Measurements from ENCODE around the gene IRF3. TPM values are rescaled to one million over a fixed set of nuclear protein-coding genes. Genes with fewer than 3 reads are reported as not detected.
"Not testable (repeated sequence)": the region's sequence is repeated elsewhere in the genome, so short reads cannot be mapped to it uniquely, and the experiment has no call there.

IRF3 gene
- polyA plus RNA-seq, 10 donors: 25.2 to 44.4 (median 33.7) TPM

DNA sequence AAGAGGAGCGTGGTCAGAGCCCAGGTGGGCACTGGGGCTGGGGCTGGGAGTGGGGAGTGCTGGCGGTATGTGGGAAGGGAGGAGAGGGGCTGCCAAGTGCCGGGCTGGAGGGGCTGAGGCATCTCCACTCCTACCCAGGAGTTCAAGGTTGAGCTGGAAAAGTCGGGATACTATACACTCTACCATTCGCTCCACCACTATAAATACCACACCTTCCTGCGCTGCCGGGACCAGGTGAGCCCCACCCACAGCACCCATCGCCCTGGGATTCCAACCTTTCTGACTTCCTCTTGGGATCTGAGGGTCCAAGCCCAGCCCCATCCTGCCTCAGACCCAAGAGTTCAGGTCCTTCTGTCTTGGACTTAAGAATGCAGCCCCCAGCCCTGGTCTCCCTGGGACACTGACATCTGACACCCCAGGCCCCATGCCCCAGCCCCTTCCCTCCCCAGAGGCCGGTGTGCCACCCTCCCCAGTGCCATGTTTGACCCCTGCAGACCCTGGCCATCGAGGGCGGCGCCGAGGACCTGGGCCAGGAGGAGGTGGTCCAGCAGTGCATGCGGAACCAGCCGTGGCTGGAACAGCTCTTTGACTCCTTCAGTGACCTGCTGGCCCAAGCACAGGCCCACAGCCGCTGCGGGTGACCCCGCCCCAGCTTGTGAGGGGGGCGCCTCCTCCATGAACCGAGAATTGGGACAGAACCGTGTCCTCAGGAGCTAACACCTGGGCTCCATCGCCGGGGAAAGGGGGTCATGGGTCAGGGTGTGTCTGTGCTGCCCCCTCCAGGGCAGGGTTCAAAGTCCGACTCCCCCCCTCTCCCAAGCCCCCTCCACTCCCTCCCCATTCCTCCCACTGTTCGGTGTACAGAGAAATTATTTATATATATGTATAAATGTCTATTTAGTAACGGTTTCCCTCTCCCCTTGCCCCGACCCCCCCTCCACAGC lies 40.4 kb downstream of the IRF3 start:
- no peak for DNase-seq

DNA sequence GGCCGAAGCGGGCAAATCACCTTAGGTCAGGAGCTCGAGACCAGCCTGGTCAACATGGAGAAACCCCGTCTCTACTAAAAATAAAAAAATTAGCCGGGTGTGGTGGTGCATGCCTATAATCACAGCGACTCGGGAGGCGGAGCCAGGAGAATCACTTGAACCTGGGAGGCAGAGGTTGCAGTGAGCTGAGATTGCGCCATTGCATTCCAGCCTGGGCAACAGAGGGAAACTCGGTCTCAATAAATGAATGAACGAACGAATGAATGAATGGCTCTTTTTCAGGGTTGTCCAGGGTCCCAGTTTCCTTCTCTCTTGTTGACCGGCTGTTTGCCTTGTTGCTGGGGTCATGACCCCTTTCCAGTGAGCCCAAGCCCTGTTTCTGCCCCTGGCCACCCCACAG lies 47.8 kb downstream of the IRF3 start:
- DNase-seq: not testable (repeated sequence)

DNA sequence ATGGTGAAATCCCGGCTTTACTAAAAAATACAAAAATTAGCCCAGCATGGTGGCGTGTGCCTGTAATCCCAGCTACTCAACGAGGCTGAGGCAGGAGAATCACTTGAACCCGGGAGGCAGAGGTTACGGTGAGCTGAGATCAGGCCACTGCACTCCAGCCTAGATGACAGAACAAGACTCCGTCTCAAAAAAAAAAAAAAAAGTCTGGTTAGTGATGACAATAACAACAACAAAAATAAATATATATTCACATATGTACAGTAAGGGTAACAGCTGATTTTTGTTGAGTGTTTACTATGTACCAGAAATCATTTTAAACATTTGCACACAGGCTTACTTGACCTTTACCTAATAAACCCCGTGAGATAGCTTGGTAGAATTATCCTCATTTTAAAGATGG lies 48.7 kb downstream of the IRF3 start:
- DNase-seq: no peak

DNA sequence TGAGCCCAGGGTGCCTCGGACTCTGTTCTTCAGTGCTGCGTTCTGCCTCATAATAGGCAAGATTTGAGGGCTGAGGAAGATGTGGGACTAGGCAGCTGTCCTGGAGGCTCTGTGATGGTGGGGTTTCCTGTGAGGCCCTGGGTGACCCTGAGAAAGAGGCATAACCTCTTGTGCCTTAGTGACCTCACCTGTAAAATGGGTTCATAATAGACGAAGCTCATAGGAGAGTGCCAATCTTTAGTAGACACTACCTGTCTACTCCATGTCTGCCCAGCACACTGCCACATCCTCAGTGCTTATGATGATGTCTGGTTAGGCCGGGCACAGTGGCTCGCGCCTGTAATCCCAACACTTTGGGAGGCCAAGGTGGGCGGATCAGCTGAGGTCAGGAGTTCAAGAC lies 49.1 kb downstream of the IRF3 start:
- DNase-seq: no peak

DNA sequence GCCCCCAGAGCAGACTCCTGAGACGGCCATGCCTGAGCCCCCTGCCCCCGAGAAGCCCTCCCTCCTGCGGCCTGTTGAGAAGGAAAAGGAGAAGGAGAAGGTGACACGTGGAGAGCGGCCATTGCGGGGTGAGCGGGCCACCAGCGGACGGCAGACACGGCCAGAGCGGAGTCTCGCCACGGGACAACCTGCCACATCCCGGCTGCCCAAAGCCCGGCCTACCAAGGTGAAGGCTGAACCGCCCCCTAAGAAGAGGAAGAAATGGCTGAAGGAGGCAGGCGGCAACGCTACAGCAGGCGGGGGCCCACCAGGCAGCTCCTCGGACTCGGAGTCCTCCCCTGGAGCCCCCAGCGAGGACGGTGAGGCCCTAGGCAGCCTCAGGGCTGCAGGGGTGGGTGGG lies 49.8 kb downstream of the IRF3 start:
- no peak for DNase-seq

DNA sequence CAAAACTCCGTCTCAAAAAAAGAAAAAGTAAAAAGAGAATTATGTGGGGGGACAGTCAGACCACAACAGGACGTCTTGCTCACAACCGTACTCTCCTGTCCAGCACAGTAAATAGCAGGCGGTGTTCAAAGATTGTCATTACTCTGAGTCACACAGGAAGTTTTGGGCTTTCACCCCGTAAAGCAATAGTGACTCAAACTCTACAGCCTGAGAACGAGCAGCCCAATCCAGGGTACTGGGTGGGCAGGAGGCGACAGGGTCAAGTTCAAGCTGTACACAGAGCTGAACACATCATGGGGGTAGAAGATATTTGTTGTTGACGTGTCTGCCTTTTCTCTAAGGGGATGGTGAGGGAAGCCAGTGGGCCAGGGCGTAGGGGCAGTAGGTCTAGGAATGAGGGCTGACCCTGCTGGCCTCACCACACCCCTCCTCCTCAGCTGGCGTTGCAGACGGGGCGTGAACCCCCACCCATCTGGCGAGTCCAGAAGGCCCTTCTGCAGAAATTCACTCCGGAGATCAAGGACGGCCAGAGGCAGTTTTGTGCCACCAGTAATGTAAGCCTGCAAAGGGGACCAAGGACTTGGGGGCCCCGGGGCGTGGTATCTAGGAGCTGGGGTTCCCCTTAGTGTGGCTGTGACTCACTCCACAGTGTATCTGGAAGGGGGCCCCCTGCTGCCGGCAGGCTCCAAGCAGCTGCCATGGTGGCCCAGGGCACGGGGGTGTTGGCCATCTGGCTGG lies 51.4 kb downstream of the IRF3 start:
- DNase-seq: no peak

DNA sequence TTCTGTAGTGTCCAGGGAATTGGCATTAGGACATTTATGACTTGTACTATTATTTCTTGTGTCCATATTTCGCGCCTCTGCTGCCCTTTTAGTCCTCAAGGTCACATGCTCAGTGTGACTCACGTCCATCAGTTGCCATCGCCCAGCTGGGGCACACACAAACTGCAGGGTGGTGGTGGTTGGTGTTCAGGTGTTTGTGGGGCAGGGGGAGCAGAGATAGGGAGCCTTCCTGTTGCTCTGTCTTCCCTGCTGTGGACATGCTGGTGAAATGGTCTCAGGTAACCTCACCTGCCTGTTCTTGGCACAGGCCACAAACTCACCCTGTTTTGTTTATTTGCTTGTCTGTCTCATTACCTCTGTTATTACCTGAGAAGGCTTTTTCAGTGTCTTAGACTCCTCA lies 52.3 kb downstream of the IRF3 start:
- DNase-seq: no peak

Other genes with a start within 250 kb of the IRF3 start
- not detected for gene PTH2, start 242.4 kb downstream of the IRF3 start, polyA plus RNA-seq (ENCODE audit: insufficient read length in 10 of 10)
- not detected for gene GFY, start 240.5 kb downstream of the IRF3 start, polyA plus RNA-seq (ENCODE audit: insufficient read length in 10 of 10)
- gene SLC17A7, start 224.3 kb downstream of the IRF3 start, polyA plus RNA-seq (ENCODE audit: insufficient read length in 10 of 10): 1 to 10 TPM in 6 of 10 donors, under 1 TPM in 4; 0.45 to 2.0 (median 1.1) TPM
- gene PIH1D1, start 214.0 kb downstream of the IRF3 start, polyA plus RNA-seq (ENCODE audit: insufficient read length in 10 of 10): 10 to 100 TPM; 34.6 to 51.9 (median 37.9) TPM
- gene ALDH16A1, start 212.6 kb downstream of the IRF3 start, polyA plus RNA-seq (ENCODE audit: insufficient read length in 10 of 10): 10 to 100 TPM in 7 of 10 donors, 1 to 10 TPM in 3; 6.0 to 17.8 (median 10.6) TPM
- gene FLT3LG, start 191.6 kb downstream of the IRF3 start, polyA plus RNA-seq (ENCODE audit: insufficient read length in 10 of 10): 1 to 10 TPM; 2.2 to 8.1 (median 3.4) TPM
- 1,000 to 10,000 TPM; 3,542 to 5,037 (median 4,448) TPM for gene RPL13A, start 178.2 kb downstream of the IRF3 start, polyA plus RNA-seq (ENCODE audit: insufficient read length in 10 of 10)
- gene RPS11, start 169.4 kb downstream of the IRF3 start, polyA plus RNA-seq (ENCODE audit: insufficient read length in 10 of 10): 1,000 to 10,000 TPM; 2,415 to 3,967 (median 3,509) TPM
- 100 to 1,000 TPM; 144 to 218 (median 175) TPM for gene FCGRT, start 153.2 kb downstream of the IRF3 start, polyA plus RNA-seq (ENCODE audit: insufficient read length in 10 of 10)
- gene RCN3, start 137.9 kb downstream of the IRF3 start, polyA plus RNA-seq (ENCODE audit: insufficient read length in 10 of 10): 10 to 100 TPM; 37.0 to 96.6 (median 55.4) TPM
- gene NOSIP, start 85.3 kb downstream of the IRF3 start, polyA plus RNA-seq (ENCODE audit: insufficient read length in 10 of 10): 10 to 100 TPM; 42.8 to 73.0 (median 54.0) TPM
- gene PRRG2, start 84.5 kb downstream of the IRF3 start, polyA plus RNA-seq (ENCODE audit: insufficient read length in 10 of 10): under 1 TPM; 0.22 to 0.81 (median 0.57) TPM
- 10 to 100 TPM; 12.2 to 20.5 (median 16.1) TPM for gene PRR12, start 74.7 kb downstream of the IRF3 start, polyA plus RNA-seq (ENCODE audit: insufficient read length in 10 of 10)
- gene RRAS, start 25.7 kb downstream of the IRF3 start, polyA plus RNA-seq (ENCODE audit: insufficient read length in 10 of 10): 10 to 100 TPM; 24.2 to 35.5 (median 30.9) TPM
- 10 to 100 TPM; 19.3 to 32.8 (median 25.3) TPM for gene SCAF1, start 23.6 kb downstream of the IRF3 start, polyA plus RNA-seq (ENCODE audit: insufficient read length in 10 of 10)
- gene BCL2L12, start 76 bp upstream of the IRF3 start, polyA plus RNA-seq (ENCODE audit: insufficient read length in 10 of 10): 10 to 100 TPM; 21.3 to 32.7 (median 25.3) TPM
- 100 to 1,000 TPM; 169 to 194 (median 184) TPM for gene PRMT1, start 11.4 kb upstream of the IRF3 start, polyA plus RNA-seq (ENCODE audit: insufficient read length in 10 of 10)
- 1 to 10 TPM in 4 of 10 donors, under 1 TPM in 6; 0.47 to 1.4 (median 0.93) TPM for gene ADM5, start 23.7 kb upstream of the IRF3 start, polyA plus RNA-seq (ENCODE audit: insufficient read length in 10 of 10)
- gene CPT1C, start 25.3 kb upstream of the IRF3 start, polyA plus RNA-seq (ENCODE audit: insufficient read length in 10 of 10): 10 to 100 TPM in 3 of 10 donors, 1 to 10 TPM in 7; 7.0 to 21.4 (median 9.7) TPM
- 1 to 10 TPM in 2 of 10 donors, under 1 TPM in 8; 0.39 to 1.2 (median 0.81) TPM for gene TSKS, start 97.4 kb upstream of the IRF3 start, polyA plus RNA-seq (ENCODE audit: insufficient read length in 10 of 10)
- gene AP2A1, start 101.1 kb upstream of the IRF3 start, polyA plus RNA-seq (ENCODE audit: insufficient read length in 10 of 10): 10 to 100 TPM; 47.9 to 61.1 (median 54.5) TPM
- gene FUZ, start 147.4 kb upstream of the IRF3 start, polyA plus RNA-seq (ENCODE audit: insufficient read length in 10 of 10): 10 to 100 TPM; 13.3 to 21.5 (median 16.0) TPM
- gene MED25, start 152.4 kb upstream of the IRF3 start, polyA plus RNA-seq (ENCODE audit: insufficient read length in 10 of 10): 10 to 100 TPM; 22.4 to 33.5 (median 29.0) TPM
- 100 to 1,000 TPM; 162 to 212 (median 191) TPM for gene PTOV1, start 185.3 kb upstream of the IRF3 start, polyA plus RNA-seq (ENCODE audit: insufficient read length in 10 of 10)
- 10 to 100 TPM; 17.2 to 41.4 (median 26.2) TPM for gene PNKP, start 201.7 kb upstream of the IRF3 start, polyA plus RNA-seq (ENCODE audit: insufficient read length in 10 of 10)
- gene AKT1S1, start 211.5 kb upstream of the IRF3 start, polyA plus RNA-seq (ENCODE audit: insufficient read length in 10 of 10): 10 to 100 TPM; 27.4 to 39.4 (median 32.2) TPM
- gene TBC1D17, start 211.8 kb upstream of the IRF3 start, polyA plus RNA-seq (ENCODE audit: insufficient read length in 10 of 10): 10 to 100 TPM; 28.2 to 39.9 (median 31.9) TPM
- 1 to 10 TPM in 3 of 10 donors, under 1 TPM in 7; 0.46 to 1.2 (median 0.81) TPM for gene IL4I1, start 231.0 kb upstream of the IRF3 start, polyA plus RNA-seq (ENCODE audit: insufficient read length in 10 of 10)

Measured in muscle of back (tissue), 11 donors.